Activated CD4-positive, alpha-beta T cell treated with anti-CD3 and anti-CD28 coated beads, Interleukin-10, Interleukin-2, amounts not matched to agents 100 ng/mL and 50 ng/mL, durations not matched to agents 16 hours and 8 hours (primary cell): Measurements from ENCODE around the gene CLSTN2.

Experiments
- DNase-seq: peaks from one replicate; pipeline ENCODE4 v3.0.0-alpha.2; 2020

The CLSTN2 gene

DNA sequence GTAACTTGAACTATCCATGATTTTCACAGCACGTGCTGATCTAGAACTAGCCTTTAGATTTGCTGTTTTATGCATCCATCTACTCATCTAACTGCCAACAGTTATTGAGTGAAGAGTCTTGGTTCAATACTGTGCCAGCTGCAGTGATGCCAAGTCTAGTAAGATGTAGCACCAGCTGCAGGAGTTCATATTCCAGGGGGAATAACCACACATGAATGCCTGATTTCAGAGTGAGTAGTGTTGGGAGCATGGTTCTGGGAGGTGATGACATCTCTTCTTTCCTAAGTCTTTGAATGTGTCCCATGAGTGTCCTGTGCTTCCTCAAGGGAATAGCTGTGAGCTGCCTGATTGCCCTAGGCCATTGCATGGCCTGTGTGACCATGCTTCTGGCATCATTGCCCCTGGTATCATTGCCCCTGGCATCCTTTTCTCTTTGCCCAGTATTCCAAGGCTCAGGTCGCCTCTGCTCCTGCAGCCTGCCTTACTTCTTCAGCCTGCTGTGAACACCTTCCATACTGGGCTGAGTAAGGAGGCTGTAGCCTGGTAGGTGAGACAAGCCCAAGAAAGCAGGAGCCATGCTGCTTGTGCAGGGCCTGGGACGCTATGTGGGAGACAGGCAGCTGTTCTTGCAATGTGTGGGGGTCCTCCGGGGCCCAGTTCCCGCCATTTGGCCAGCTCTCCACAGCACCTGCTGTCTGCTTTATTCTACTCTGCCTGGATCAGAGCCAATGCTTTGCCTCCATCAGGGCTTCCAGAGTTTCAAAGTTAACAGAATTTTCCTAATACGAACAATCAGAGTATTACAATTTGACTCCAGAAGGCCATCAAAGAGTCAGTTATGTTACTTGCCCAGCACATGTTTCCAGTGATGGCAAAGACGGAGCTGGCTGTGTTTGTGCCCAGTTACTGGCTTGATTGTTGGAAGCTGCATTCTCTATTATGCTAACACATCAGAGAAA is 73.2 kb downstream of the CLSTN2 start:
- no peak for DNase-seq

DNA sequence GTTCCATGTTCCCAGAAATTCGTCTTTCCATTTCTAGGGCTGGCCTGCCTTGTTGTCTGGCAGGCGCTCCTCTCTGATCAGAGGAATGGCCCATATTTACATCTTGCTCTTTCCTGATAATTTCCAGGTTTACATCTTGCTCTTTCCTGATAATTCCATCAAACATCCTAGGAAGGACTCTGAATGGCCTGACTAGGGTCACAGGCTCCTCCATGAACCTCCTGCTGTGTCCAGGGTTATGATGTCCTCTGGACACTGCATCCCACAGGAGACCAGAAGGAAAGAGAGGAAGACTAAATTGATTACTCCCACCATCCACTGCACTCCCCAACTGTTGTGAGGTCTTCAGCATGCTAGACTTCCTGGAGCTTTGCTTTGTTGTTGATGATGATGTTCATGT is 75.4 kb downstream of the CLSTN2 start:
- DNase-seq: no peak

DNA sequence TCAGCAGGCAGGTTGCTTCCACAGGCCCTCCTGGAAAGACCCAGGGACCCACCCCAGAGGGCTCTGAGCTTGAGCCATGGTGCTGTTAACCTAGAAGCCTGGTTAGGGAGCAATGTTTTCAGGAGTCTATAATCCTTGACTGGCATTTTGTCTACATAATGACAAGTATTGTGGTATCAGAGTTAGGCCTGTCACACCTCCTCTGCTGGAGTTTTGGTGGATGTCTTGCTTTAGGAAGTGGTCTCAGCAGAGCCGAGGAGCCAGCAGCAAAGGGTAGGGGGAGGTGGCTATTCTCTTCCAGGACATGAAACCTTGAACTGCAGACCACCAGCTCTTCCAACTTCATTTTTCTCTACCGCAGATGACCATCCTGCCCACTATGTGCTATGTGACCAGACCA is 76.1 kb downstream of the CLSTN2 start:
- DNase-seq: no peak

DNA sequence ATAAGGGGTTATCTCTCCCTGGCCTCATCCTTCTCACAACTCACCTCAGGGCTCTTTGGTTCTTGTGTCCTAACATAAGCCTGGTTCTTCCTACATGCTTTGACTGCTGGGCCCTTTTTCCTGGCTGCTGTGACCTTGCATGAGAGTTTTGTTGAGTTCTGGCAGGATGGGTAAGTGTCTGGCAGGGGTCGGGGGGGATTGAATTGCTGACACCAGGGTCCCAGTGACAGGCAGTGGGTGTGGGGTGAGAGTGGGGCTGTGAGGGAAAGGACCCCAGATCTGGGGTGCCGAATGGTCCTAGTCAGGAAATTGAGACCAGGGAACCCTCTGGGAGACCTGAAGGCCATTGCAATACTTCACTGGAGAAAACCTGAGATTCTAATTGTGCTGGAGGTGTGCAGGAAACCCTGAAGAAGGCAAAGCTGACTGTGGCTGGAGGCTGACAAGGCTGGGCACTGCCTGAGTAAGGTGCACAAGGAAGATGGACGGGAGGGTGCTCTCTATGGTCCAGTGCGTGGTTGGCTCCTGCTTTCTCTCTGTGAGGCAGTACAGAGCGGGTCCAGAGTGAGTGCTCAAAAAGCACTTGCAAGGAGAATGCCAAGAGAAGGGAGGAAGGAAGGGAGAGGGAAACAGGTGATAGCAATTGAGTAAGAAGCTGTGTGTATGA is 76.8 kb downstream of the CLSTN2 start:
- DNase-seq: no peak

DNA sequence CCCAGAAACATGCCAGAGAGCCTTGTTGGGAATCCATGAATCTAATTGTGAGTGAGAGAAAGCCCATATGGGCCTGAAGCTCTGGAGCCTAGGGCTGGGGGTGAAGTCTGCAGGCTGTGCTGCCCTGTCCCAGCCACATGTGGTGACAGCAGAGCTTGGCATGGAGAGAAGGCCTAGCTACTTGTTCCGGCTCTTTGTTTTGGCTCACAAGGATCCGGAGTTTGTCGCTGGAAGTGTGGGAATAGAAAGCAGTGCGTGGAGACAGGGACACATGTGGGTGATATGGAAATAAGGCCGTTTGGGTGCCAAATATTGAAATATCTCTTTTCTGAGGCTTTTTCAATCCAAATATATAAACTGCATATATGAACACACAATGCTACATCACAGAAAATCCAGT is 78.2 kb downstream of the CLSTN2 start:
- DNase-seq: no peak

DNA sequence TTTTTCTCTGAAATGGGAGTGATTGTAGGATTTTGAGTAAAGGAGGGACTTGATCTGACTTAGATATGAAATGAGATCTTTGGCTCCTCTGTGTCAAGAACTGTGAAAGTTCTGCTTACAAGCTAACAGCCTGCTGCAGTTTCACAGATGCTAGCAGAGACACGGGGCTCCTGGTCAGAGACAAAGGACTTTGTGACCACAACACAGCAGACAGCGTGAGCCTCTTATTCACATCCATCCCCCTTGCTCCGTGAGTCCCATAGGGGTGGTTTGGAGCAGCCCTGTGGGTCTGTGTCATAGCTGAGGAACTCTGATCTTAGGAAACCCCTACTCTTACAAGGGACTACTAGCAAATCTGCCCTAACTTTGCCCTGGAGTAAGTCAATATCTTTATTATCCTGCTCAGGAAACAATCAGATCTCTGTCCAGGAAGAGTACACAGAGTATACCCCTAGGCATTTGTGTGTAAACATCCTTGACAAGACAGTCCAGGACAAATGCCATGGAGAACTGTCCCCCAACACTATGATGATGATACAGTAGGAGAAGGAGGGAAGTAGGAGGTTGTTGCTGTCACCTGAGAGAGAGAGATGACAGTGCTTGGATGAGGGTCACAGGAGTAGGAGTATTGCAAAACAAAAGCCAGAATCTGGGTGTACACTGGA is 80.0 kb downstream of the CLSTN2 start:
- DNase-seq: no peak

DNA sequence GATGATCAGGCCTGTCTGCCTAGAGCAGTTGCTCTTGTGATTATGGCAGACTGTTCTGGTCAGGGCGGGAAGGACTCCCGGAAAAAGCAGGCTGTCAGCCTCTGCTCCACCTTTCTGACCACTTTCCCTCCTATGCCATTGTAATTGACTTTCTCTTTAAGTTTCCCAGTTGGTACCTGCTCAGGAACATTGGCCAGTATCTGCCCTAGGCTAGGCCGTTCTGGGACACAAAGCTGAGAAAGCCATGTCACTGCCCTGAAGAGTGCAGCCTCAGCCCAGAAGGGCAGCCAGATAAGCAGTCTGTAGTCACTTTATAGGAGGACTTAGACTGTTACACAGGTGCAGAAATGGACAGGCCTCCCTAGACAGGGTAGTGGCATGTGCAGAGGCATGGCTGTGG is 80.8 kb downstream of the CLSTN2 start:
- DNase-seq: no peak

DNA sequence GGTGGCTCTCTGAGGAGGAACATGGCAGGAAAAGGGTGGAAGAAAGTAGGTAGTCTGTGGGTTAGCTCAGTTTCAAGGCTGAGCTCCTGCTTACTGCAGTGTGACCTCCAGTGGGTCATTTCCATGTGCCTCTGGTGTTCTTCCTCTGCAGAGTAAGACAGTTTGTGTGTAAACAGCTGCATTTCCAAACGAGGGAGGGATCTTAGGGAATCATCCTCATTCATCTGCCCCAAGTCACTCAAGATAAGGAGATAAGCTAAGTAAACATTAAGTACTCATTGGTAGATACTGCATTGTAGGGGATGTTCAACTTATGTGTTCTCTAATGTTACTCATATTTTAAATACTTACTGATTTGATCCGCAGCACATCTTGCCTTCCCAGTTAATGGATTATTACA is 83.6 kb downstream of the CLSTN2 start:
- DNase-seq: no peak

DNA sequence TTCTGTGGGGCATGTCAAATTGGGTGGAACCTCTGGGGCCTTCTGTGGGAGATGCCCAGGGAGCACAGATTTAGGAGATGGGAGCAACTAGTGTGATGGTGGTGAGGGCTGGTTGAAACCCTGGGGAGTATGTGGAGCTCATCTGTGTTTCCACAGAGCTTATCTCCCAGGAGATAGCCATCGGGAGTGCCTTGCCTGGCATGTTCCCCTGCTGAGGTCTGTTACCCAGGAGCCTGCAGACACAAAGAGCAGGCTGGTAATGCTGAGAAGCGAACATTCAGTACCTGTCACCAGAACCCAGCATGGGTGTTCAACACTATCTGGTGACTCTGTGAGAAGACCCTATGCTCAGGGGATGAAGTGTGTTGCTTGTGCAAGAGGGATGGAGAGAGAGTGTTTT is 85.0 kb downstream of the CLSTN2 start:
- no peak for DNase-seq

DNA sequence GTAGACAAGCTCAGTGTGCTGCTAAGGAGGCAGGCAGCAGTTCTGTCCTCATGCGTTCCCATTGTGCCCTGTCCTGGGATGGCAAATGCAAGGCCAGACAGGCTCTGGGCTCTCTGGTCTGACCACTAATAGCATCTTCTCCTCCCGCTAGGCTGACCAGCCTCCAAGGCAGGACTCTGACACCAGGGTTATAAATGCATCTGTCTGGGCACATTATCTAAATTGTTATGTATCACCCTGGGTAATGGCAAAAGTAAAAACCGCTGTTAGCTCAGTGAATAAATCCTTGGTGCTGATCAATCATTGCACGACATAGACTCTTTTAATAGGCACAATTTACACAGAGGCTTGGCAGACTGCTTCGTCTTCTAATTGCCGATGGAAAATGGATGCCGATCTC is 85.6 kb downstream of the CLSTN2 start:
- no peak for DNase-seq

DNA sequence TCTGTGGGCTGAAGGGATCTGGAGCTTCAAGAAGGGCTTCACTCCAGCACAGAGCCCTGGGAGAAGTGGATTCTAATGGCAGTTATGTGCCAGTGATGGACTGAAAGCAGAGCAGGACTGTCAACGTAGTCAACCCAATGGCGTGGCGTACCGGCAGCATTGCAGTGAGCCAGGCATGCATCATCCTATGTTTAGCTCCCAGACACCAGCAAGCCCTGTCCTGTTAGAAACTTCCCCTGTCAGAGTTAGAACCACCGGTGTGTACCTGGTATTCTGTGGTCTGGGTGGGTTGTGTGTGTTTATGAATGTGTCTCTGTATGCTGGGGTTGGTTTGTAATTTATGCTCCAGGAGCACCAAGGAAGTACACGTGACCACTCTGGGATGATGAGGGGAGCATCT is 86.3 kb downstream of the CLSTN2 start:
- no peak for DNase-seq

DNA sequence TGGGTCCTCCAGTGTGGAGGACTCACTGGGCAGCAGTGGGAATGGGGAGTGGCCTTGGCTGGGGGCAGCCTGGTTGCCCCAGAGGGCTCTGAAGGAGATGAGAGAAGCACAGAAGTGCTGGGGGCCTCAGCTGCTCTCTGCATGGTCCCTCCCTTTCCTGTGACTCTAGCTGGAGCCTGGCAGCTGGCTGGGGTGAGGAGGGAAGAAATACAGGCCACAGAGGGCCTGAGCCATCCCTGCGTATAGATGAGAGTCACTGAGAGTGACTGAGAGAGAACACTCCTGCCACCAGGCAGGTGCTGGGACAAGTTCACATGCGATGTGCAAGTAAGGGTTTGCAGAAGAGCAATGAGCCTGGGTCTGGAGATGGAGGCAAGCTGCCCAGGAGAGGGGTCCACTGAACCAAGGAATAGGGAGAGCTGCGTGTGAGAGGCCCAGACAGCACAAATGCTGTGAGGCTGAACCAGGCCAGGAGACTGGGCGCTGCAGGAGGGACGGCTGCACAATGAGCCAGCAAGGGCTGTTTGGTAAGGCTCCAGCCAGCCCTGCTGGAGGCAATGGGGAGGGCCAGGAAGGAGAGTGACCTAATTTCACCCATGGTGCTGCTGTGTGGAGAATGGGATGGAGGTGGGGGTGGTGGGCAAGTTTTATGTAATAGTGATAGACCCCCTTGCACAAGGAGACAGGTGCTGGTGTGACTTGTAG is 87.2 kb downstream of the CLSTN2 start:
- DNase-seq: no peak

DNA sequence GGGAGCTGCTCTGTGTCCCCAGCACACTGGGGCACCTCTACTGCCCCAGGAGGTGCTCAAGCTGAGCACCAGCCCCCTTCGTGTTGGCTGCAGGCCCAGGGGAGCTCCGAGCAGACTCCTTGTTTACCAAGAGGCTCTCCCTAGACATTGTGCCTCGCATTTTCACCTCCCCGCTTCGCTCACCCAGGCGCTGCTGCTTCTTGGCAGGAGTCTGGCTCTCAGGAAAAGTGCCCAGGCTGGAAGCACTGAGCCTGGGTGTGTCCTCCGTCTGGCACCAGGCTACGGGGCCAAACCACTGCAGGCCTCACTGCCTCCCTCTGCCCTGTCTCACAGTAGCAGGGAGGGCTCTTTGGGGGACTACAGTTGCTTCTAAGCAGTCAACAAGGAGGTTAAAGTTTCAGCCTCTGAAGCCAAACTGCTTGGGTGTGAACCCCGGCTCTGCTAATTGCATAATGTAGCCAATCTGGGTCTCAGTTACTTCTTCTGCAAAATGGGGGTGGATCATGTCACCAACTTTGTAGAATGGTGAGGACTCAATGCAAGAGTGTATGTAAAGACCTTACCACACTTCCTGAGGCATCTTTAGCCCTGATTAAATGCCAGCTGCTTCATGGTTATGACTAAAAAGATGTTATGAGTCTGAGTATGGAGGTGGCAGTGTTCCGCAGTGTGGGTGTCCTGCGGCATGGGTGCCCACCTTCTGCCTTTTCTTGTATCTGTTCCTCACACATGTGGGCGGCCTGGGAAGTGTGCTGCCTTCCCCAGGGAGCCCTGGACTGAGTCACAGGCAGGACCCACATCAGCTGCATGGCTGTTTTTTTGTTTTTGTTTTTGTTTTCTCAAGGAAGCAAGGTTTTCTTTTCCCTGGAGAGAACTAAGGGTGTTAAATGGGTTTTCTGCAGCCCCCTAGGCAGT is 88.9 kb downstream of the CLSTN2 start:
- no peak for DNase-seq

DNA sequence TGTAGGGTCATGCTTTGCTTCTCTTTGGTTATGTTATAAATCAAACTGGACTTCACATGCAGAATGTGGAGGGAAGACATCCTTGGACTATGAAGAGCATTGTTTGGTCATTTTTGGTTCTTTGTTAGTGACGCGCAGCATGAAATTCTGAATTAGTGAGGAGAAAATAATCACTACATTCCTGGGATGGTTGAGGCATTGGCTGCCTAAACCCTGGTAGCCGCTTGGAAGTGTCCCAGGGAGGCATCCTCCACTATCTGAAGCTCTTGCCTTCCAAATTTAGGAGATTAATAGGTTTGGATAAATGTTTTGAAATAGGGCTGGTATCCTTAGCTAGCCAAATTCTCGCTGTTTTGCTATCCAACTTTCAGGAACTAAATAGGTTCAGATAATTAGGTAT is 96.2 kb downstream of the CLSTN2 start:
- DNase-seq: no peak

DNA sequence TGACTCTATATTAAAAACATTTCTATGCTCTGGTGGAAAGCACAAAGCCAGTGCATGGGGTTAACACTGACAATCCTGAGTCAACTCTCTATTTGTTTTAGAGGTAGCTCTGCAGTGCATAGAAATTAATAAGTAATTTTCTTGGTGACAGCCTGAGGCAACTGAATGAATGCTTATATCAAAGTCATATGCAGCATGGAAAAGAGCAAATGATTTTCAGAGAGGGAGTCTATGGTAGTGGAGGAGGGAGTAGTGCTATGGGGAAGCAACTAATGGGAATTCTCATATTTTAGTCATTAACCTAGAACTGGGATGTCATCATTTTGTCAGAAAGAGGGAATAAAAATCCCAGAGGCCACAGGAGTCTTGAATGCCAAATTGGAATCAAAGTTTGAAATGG is 99.1 kb downstream of the CLSTN2 start:
- DNase-seq: no peak

DNA sequence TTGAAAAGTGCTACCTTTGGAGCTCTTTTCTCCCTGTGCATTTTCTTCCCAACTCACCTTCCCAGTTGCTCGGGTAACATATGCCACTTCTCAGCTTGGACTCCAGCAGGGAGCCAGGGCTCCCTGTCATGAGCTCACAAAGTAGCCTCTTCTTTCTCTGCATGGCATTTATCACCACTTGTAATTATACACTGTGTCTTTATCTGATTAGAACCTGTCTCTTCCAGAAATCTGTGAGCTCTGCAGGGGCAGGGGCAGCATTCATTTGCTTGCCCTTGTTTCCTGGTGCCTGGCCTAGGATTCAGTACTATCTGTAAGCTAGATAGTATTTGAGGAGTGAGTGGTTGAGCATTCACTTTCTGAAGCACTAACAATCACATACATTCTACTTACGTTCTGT is 100.9 kb downstream of the CLSTN2 start:
- DNase-seq: no peak

DNA sequence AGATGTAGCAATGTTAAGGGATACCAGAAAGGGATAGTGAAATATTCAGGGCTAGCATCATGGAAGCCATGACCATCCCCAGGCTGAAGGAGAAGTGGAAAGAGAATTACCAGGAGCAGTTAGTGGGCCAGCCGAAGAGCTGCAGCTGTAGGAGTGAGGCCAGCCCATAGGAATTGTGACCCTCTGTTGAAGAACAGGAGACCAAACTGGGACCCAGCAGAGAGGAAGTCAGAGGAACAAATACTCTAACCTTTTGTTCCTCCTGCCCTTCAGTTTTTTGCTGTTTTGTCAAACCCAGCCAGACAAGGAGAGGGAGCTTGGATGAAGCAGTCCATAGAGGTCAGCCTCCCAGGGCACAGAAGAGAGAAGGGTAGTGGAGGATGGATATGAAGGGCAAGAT is 115.4 kb downstream of the CLSTN2 start:
- no peak for DNase-seq

DNA sequence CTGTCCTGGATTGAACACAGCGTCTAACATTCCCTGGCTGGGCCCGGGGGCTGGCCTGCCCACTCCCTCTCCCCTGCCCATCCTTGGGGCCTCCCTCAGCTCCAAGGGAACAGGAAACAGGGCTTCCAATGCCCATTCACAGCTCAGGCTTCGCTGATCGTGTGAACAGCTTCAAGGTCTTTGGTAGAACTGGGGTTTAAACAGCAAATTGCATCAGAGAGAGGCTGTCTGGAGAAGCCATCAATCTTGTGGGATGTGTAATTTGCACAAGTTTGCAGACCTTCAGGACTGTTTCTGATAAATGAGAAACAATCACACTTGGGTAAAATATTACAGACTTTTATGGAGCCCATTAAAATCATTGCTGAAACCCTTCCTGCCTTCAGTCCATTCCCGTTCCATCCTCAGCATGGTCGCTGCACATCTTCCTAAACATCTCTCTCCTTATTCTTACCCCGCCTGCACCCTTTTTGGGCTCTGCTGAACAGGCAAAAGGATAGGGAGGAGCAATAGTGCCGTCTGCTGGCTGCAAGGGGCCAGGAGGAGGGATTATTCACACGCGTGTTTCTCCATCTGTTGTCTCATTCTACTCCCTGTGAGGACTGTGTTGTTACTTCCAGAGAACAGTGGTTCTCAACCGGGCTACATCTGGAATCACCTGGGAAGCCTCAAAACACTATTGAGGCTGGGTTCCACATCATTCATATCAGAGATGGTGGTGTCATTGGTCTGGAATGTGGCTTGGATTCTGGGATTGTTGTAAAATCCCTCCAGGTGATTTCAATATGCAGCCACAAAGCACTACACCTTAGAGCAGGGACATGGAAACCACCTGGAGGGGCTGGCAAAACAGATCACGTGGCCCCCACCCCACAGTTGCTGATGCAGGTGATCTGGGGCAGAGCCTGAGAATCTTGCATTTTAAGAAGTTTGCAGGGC is 116.3 kb downstream of the CLSTN2 start:
- DNase-seq: no peak

DNA sequence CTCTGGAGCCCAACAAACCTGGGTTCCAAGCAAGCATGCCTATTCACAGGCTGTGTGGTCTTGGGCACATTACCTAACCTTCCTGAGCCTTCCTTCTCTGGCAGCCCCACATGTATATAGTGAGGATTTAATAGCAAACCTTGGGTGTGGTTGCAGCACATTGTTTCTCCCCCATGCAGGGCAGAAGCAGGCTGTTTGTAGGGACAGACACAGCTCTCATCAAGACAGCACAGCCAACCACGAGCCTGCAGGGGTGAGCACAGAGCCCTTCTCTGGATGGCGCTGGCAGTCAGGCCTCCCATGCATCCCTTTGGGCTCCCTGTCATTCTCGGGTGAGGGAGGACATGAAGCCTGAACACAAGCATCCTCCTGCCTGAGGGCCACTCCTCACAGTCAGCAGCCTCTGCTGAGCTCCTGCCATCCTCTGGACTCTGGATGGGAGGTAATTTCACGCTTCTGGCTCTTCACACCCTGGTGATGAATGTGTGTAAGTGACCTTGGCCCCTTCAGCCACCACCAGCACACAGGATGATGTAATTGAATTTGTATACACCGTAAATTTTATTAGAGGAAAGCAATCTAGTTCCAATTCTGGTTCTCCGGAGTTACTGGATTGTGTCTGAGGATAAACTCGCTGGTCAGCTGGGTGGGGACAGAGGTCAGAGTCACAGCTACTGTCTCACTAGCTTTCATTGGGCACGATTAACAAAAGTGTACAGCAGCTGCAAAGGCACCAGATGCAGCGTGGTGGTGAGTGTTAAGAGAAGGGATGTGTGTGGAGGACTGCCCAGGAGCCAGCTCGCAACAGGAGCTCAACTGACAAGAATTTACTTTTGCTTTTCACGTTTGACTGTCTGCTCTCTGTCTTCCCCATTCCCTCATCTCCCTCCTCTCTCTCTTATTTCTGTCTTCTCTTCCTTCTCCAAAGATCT is 118.1 kb downstream of the CLSTN2 start:
- DNase-seq: no peak

DNA sequence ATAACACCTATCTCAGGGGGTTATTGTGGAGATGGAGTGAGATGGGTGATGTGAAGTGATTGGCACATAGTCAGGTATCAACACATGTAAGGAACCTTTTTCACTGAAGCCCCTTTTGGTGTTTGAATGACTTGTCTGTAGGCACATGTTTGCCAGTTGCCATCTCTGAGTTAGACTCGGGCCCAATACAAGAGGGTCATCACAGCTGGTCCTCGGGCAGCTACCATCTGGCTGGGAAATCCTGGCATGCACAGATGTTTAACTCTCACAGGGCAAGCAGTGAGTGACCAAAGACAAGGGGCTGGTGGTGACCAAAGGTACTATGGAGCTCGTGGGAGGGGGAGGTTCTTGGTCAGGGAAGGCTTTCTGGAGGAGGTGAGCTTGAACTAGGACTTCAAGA is 118.8 kb downstream of the CLSTN2 start:
- no peak for DNase-seq
